ENCODE measurements around the gene CLDN11. TPM values are rescaled to one million over a fixed set of nuclear protein-coding genes. Genes with fewer than 3 reads are reported as not detected.

Gene CLDN11
- total RNA-seq, 1 experiment from 2014 or later = 0.22 TPM

GRCh38 chr3:170426240-170426797 is 7.7 kb downstream of the CLDN11 start:
- no peak overlapping the region for H3K27ac ChIP-seq (ENCODE audit: low read depth, low read length)
- ChIA-PET POLR2A (no interaction called here), CTCF (no interaction called here), RAD21 (ENCODE audit: low non-redundant PET in 1 of 2, low total read pairs in 2 of 2, uncharacterized antibody in 2 of 2, unreplicated experiment in 2 of 2) (no interaction called here)
- no peak for DNase-seq (ENCODE audit: low read depth, low spot score)
- no peak for TF ChIP-seq TCF7L2 (IDR thresholded peaks at IDR 0.05; ENCODE audit: borderline replicate concordance, extremely low read depth, insufficient read depth, insufficient read length)
- no peak for TF ChIP-seq ZFX (IDR thresholded peaks at IDR 0.05)
- no peak for TF ChIP-seq YY1 (IDR thresholded peaks at IDR 0.05; ENCODE audit: extremely low read depth, insufficient replicate concordance, low read depth, low read length)
- TF ChIP-seq RAD21 (IDR thresholded peaks at IDR 0.05; ENCODE audit: low read depth) = no peak
- TF ChIP-seq POLR2AphosphoS5 (IDR thresholded peaks at IDR 0.05; ENCODE audit: low read depth, low read length) = no peak
- TF ChIP-seq POLR2A (IDR thresholded peaks at IDR 0.05; ENCODE audit: borderline replicate concordance, extremely low read depth, insufficient read depth, insufficient read length) = no peak
- no peak for TF ChIP-seq EGR1 (IDR thresholded peaks at IDR 0.05; ENCODE audit: low read depth)
- TF ChIP-seq EZH2phosphoT487 (IDR thresholded peaks at IDR 0.05; ENCODE audit: borderline replicate concordance) = no peak
- TF ChIP-seq, protein P1, sequence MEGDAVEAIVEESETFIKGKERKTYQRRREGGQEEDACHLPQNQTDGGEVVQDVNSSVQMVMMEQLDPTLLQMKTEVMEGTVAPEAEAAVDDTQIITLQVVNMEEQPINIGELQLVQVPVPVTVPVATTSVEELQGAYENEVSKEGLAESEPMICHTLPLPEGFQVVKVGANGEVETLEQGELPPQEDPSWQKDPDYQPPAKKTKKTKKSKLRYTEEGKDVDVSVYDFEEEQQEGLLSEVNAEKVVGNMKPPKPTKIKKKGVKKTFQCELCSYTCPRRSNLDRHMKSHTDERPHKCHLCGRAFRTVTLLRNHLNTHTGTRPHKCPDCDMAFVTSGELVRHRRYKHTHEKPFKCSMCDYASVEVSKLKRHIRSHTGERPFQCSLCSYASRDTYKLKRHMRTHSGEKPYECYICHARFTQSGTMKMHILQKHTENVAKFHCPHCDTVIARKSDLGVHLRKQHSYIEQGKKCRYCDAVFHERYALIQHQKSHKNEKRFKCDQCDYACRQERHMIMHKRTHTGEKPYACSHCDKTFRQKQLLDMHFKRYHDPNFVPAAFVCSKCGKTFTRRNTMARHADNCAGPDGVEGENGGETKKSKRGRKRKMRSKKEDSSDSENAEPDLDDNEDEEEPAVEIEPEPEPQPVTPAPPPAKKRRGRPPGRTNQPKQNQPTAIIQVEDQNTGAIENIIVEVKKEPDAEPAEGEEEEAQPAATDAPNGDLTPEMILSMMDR (IDR thresholded peaks at IDR 0.05 in 2 of 3, conservative IDR thresholded peaks at IDR 0.05 in 1 of 3; ENCODE audit: borderline replicate concordance in 1 of 3, insufficient read depth in 1 of 3, low read depth in 2 of 3, low read length in 2 of 3) = no peak
- intact Hi-C loops (cut with micrococcal nuclease) = no loop called here
- peaks cover 7 to 13% of the 10 kb centered on the region in 2 experiments; a peak in 3 of 4 replicates for H3K4me1 ChIP-seq (ENCODE audit: control insufficient read depth in 1 of 2, insufficient read depth in 2 of 2, low read length in 2 of 2)
- H2AFZ ChIP-seq (ENCODE audit: low read depth, low read length, poor library complexity, severe bottlenecking) = no peak overlapping the region
- no peaks in the 10 kb centered on the region for H3K9me2 ChIP-seq (ENCODE audit: insufficient read depth)
- no peaks in the 10 kb centered on the region for H3K9me3 ChIP-seq (ENCODE audit: control insufficient read depth in 1 of 2, insufficient read depth in 1 of 2, low read depth in 1 of 2, low read length in 2 of 2)
- H3K4me3 ChIP-seq (replicated peaks in 1 of 2; ENCODE audit: low read depth in 1 of 2, low read length in 2 of 2) = no peak overlapping the region
- H3K4me2 ChIP-seq (ENCODE audit: low read length) = no peak overlapping the region
- no peaks in the 10 kb centered on the region for H3K36me3 ChIP-seq (ENCODE audit: control insufficient read depth in 1 of 2, insufficient read depth in 2 of 2, low read length in 2 of 2)
- 0 out of 2 replicates have a peak, but pooled peaks cover 7% of the 10 kb centered on the region for H3K27me3 ChIP-seq (ENCODE audit: insufficient read depth, low read length)
- no peak for ATAC-seq
- no peaks in the 10 kb centered on the region for H3K79me2 ChIP-seq (ENCODE audit: insufficient read depth, low read length)
- no peak overlapping the region for H3K9ac ChIP-seq (ENCODE audit: low read length)
- BruUV-seq (replicated peaks) = no TSS peak
- H4K20me1 ChIP-seq (ENCODE audit: insufficient read depth) = no peaks in the 10 kb centered on the region

Data from HCT116 (cell line).